PFSK-1 (cell line): Measurements from ENCODE around the gene STX11.

Experiments
- FOXP2 ChIP-seq: optimal IDR thresholded peaks from 2 replicates; pipeline ENCODE3; 2011; ENCODE audit warnings: borderline replicate concordance, control low read depth, inconsistent platforms; ENCODE audit not compliant: insufficient read depth; ENCODE audit errors: extremely low read length, extremely low read depth
- POLR2AphosphoS5 ChIP-seq: IDR thresholded peaks from 2 replicates; pipeline ENCODE4 v1.6.1; 2012; ENCODE audit warnings: low read depth, mild to moderate bottlenecking, control low read depth, low read length, moderate library complexity
- SIN3A ChIP-seq: IDR thresholded peaks from 2 replicates; pipeline ENCODE4 v1.6.1; 2012; ENCODE audit warnings: mild to moderate bottlenecking, low read length, moderate library complexity, borderline replicate concordance; ENCODE audit not compliant: insufficient read depth
- TAF1 ChIP-seq: IDR thresholded peaks from 2 replicates; pipeline ENCODE4 v1.6.1; 2012; ENCODE audit warnings: low read length, control low read depth, borderline replicate concordance; ENCODE audit not compliant: insufficient read depth
- TF ChIP-seq, protein P1 (sequence below), 2 experiments: IDR thresholded peaks; 2 replicates each; pipeline versions ENCODE4 v1.6.1 to v1.8.0; 2011 to 2012; ENCODE audit warnings: low read depth in 2 of 2, low read length in 2 of 2, control low read depth in 1 of 2, inconsistent platforms in 1 of 2, mild to moderate bottlenecking in 1 of 2, moderate library complexity in 1 of 2; ENCODE audit not compliant: insufficient read depth in 1 of 2

Gene STX11

DNA sequence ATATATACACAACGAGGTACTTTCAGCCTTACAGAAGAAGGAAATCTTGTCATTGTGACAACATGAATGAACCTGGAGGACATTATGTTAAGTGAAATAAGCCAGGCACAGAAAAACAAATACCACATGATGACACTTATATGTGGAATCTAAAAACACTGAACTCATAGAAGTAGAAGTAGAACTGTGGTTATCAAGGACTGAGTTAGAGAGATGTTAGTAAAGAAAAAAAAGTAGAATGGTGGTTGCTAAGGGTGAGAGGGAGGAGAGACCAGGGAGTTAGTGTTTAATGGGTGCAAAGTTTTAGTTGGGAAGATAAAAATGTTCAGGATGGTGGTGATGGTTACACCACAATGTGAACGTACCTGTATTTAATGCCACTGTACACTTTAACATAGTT is 4.8 kb upstream of the STX11 start:
- TF ChIP-seq POLR2AphosphoS5 (no peak), TAF1 (no peak), FOXP2 (no peak), SIN3A (no peak)
- TF ChIP-seq, protein P1, sequence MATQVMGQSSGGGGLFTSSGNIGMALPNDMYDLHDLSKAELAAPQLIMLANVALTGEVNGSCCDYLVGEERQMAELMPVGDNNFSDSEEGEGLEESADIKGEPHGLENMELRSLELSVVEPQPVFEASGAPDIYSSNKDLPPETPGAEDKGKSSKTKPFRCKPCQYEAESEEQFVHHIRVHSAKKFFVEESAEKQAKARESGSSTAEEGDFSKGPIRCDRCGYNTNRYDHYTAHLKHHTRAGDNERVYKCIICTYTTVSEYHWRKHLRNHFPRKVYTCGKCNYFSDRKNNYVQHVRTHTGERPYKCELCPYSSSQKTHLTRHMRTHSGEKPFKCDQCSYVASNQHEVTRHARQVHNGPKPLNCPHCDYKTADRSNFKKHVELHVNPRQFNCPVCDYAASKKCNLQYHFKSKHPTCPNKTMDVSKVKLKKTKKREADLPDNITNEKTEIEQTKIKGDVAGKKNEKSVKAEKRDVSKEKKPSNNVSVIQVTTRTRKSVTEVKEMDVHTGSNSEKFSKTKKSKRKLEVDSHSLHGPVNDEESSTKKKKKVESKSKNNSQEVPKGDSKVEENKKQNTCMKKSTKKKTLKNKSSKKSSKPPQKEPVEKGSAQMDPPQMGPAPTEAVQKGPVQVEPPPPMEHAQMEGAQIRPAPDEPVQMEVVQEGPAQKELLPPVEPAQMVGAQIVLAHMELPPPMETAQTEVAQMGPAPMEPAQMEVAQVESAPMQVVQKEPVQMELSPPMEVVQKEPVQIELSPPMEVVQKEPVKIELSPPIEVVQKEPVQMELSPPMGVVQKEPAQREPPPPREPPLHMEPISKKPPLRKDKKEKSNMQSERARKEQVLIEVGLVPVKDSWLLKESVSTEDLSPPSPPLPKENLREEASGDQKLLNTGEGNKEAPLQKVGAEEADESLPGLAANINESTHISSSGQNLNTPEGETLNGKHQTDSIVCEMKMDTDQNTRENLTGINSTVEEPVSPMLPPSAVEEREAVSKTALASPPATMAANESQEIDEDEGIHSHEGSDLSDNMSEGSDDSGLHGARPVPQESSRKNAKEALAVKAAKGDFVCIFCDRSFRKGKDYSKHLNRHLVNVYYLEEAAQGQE (IDR thresholded peaks at IDR 0.05; ENCODE audit: insufficient read depth in 1 of 2, low read depth in 2 of 2, low read length in 2 of 2) = no peak

DNA sequence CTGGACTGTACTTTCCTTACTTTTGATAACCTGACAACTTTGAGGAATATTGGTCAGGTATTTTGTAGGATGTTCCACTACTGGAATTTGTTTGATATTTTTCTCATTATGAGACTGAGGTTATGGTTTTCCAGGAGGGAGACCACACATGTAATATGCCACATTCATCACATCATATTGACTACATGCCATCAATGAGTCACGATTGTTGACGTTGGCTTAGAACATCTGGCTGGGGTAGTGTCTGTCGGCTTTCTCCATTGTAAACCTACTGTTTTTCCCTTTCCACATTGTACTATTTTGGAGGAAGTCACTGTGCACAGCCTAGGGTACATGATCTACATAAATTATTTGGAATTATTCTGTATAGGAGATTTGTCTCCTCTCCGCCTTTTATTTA is 1.4 kb upstream of the STX11 start:
- TF ChIP-seq, protein P1 (IDR thresholded peaks at IDR 0.05; ENCODE audit: insufficient read depth in 1 of 2, low read depth in 2 of 2, low read length in 2 of 2) = no peak
- TF ChIP-seq SIN3A = no peak
- TF ChIP-seq TAF1 = no peak
- TF ChIP-seq POLR2AphosphoS5 = no peak
- no peak for TF ChIP-seq FOXP2

DNA sequence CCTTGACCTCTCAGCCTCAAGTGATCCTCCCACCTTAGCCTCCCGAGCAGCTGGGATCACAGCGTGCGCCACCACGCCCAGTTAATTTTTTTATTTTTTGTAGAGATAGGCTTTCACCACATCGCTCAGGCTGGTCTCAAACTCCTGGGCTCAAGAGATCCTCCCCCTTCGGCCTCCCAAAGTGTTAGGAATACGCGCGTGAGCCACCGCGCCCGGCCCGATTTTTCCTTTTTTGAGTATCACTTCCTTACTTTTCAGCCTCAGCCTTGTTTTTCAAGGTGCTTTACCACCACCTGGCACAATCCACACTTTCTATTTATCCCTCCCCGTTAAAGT is 791 bp upstream of the STX11 start:
- TF ChIP-seq POLR2AphosphoS5 = no peak
- TF ChIP-seq, protein P1 (IDR thresholded peaks at IDR 0.05; ENCODE audit: insufficient read depth in 1 of 2, low read depth in 2 of 2, low read length in 2 of 2) = no peak
- TF ChIP-seq SIN3A = no peak
- no peak for TF ChIP-seq TAF1
- TF ChIP-seq FOXP2 = no peak

DNA sequence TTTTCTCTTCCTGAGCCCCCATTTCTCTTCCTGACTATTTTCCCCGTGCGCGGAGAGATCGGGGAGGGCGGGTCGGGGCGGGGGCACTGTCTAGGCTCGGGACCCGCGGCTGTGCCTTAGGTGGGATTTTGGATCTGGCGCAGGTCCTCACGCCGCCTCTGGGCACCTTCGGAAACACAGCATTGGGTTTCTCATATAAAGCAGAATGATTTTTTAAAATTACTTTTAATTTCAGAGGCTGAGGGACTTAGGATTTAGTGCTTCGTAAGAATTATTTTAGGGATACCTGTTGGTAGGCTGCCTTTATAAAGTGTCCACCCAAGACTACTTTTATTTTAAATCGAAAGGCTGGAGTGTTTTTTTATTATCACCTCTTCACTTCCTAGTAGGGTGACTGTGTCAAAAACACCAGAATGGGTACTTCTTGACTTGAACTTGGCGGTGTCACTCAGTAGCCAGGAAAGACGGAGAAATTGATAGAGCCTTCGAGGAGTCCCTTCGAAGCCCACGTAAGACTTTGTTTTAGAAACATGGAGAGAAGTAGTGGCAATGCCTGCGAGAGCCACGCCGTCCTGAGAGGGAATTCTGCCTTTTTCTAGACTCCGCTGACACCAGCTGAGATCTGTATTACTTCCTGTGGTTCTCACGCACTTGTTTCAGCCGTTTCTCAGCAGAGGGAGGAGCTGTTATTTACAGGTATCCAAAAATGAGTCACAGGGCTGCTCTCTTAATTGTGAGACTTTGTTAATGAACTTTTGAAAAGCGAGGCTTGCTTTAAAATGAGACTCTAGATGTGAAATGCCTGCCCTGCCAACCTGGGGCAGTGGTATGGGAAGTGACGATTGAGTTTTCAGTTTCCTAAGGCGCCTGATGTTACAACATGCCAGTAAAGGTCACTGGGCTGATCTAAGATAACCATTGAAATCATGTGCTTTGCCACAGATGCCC is 667 bp downstream of the STX11 start:
- no peak for TF ChIP-seq SIN3A
- no peak for TF ChIP-seq TAF1
- TF ChIP-seq FOXP2 = no peak
- TF ChIP-seq, protein P1 (IDR thresholded peaks at IDR 0.05; ENCODE audit: insufficient read depth in 1 of 2, low read depth in 2 of 2, low read length in 2 of 2) = no peak
- no peak for TF ChIP-seq POLR2AphosphoS5
